Omental fat pad (tissue), 4 donors: ENCODE data around the gene GAS2. TPM values are rescaled to one million over a fixed set of nuclear protein-coding genes. Genes with fewer than 3 reads are reported as not detected.

Experiments
- ATAC-seq: fragments of 150-250 bp; one replicate; pipeline ENCODE4 v1.9.1; 2016; ENCODE audit warnings: mild to moderate bottlenecking, moderate library complexity; ENCODE audit not compliant: low FRiP score
- DNase-seq: peaks from one replicate; pipeline ENCODE4 v3.0.0-alpha.2; 2019; ENCODE audit warnings: low spot score
- CTCF ChIP-seq, 3 donors: fragments of 450-650 bp; IDR thresholded peaks; one replicate each; pipeline ENCODE4 v1.5.1; 2016 to 2017; ENCODE audit warnings: antibody characterized with exemption in 3 of 3, mild to moderate bottlenecking in 3 of 3, moderate library complexity in 2 of 3
- total RNA-seq, 4 donors: library from RNA; depleted of rRNA; stranded (reverse); fragments of >200 nt; gene quantifications; one replicate each; pipeline ENCODE4 v1.1.0, GENCODE V29; 2016

The GAS2 gene
- total RNA-seq, 4 donors from 2014 or later: 0.63 to 4.9 (median 2.5) TPM

- ATAC-seq (no peak), DNase-seq (no peak)
- no peak for TF ChIP-seq CTCF (IDR thresholded peaks at IDR 0.05)
These were observed 56.9 kb downstream of the GAS2 start for GRCh38 chr11:22723274-22723673.

- TF ChIP-seq CTCF (IDR thresholded peaks at IDR 0.05): no peak
- no peak for DNase-seq
- ATAC-seq: no peak
These were observed 58.7 kb downstream of the GAS2 start for GRCh38 chr11:22725079-22725478.

- ATAC-seq (no peak), DNase-seq (no peak)
- no peak for TF ChIP-seq CTCF (IDR thresholded peaks at IDR 0.05)
These were observed 62.4 kb downstream of the GAS2 start for GRCh38 chr11:22728600-22729389.

- no peak for DNase-seq
- no peak for TF ChIP-seq CTCF (IDR thresholded peaks at IDR 0.05)
- ATAC-seq: no peak
These were observed 63.9 kb downstream of the GAS2 start for GRCh38 chr11:22730319-22730718.

GRCh38 chr11:22732588-22732987 lies 66.2 kb downstream of the GAS2 start:
- DNase-seq: no peak
- no peak for TF ChIP-seq CTCF (IDR thresholded peaks at IDR 0.05)
- ATAC-seq: no peak

- ATAC-seq (no peak), DNase-seq (no peak)
- no peak for TF ChIP-seq CTCF (IDR thresholded peaks at IDR 0.05)
These were observed 67.3 kb downstream of the GAS2 start for GRCh38 chr11:22733475-22734248.
